Large intestine (tissue), 3 donors: ENCODE measurements around the gene ANKS1A. TPM values are rescaled to one million over a fixed set of nuclear protein-coding genes. Genes with fewer than 3 reads are reported as not detected.
A peak's percentile ranks its signal among the peaks of the same experiment; 100 is the strongest.

ENCODE experiments used
- DNase-seq, 2 donors: peaks; one replicate each; pipeline versions ENCODE4 v3.0.0 to v3.0.0-alpha.2; 2013
- H3K27ac ChIP-seq: one replicate; pipeline ENCODE4 v1.5.1; 2013; ENCODE audit warnings: low read length
- H3K27me3 ChIP-seq: 2 replicates; pipeline ENCODE4 v1.6.1; 2013; ENCODE audit warnings: low read length; ENCODE audit not compliant: control insufficient read depth, insufficient read depth
- H3K36me3 ChIP-seq: 2 replicates; pipeline ENCODE4 v1.6.1; 2013; ENCODE audit warnings: low read length; ENCODE audit not compliant: control insufficient read depth, insufficient read depth
- H3K4me1 ChIP-seq: one replicate; pipeline ENCODE4 v1.6.1; 2013; ENCODE audit warnings: low read length; ENCODE audit not compliant: control insufficient read depth, insufficient read depth
- H3K4me3 ChIP-seq: one replicate; pipeline ENCODE4 v1.5.1; 2013; ENCODE audit warnings: low read length
- H3K9me3 ChIP-seq: one replicate; pipeline ENCODE4 v1.6.1; 2013; ENCODE audit warnings: mild to moderate bottlenecking, low read depth, low read length, moderate library complexity; ENCODE audit not compliant: control insufficient read depth
- WGBS: methylation state at CpG from one replicate; pipeline ENCODE4 v1.1.5; 2013; ENCODE audit warnings: low lambda C conversion rate; ENCODE audit not compliant: insufficient coverage; 5-methylcytosine and 5-hydroxymethylcytosine counted together
- polyA plus RNA-seq: library from polyadenylated mRNA; unstranded; fragments of 120-200 nt; gene quantifications from one replicate; pipeline ENCODE4 v1.2.1, GENCODE V29; 2013

The ANKS1A gene
- polyA plus RNA-seq, 1 donor: 26.5 TPM

- Histone ChIP-seq H3K27ac (peak overlapping the region; percentile 63), H3K4me3 (no peak overlapping the region), H3K4me1 (peaks cover 47% of the 10 kb centered on the region), H3K27me3 (no peaks in the 10 kb centered on the region), H3K9me3 (no peaks in the 10 kb centered on the region), H3K36me3 (peaks cover 33% of the 10 kb centered on the region)
- no peak for DNase-seq
- 100% methylated on average over 1 of the region's 10 CpGs for WGBS
These were observed 161.8 kb downstream of the ANKS1A start for GRCh38 chr6:35050757-35051330.

DNA sequence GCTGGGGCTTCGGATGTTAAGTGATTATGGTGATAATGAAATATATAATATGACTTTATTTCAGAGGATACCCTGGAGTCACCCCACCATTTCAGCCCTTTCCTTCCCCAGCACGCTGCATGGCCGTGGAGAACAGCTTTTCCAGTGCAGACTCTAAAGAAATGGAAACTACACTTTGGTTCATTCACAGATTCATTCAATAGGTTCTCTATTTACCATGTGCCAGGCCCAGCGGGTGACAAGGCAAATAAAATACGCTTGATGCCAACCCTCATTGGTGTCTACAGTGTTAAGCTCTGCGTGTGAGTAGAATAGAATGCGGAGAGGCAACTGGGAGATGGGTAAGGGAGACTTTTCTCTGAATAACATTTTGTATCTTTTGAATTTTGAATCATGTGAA lies 162.3 kb downstream of the ANKS1A start:
- H3K4me1 ChIP-seq: peaks cover 41% of the 10 kb centered on the region
- WGBS: 95% methylated on average over 4 of the region's 7 CpGs
- H3K27me3 ChIP-seq: no peaks in the 10 kb centered on the region
- H3K27ac ChIP-seq: no peak overlapping the region
- DNase-seq: no peak
- H3K36me3 ChIP-seq: peaks cover 35% of the 10 kb centered on the region
- H3K4me3 ChIP-seq: no peak overlapping the region
- H3K9me3 ChIP-seq: no peaks in the 10 kb centered on the region

DNA sequence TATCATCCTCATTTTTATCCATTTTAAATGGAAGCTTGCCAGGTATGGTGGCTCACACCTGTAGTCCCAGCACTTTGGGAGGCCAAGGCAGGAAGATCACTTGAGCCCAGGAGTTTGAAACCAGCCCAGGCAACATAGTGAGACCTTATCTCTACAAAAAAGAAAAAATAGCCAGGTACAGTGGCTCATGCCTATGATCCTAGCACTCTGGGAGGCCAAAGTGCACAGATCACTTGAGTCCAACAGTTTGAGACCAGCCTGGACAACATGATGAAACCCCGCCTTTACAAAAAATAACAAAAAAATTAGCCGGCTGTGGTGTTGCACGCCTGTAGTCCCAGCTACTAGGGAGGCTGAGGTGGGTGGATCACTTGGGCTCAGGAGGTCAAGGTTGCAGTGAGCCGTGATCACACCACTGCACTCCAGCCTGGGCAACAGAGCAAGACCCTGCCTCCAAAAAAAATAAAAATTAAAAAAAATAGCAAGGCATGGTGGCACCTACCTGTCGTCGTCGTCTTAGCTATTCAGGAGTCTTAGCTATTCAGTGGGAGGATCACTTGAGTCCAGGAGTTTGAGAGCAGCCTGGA lies 163.0 kb downstream of the ANKS1A start:
- H3K36me3 ChIP-seq: peaks cover 39% of the 10 kb centered on the region
- DNase-seq: no peak
- peaks cover 35% of the 10 kb centered on the region for H3K4me1 ChIP-seq
- no peaks in the 10 kb centered on the region for H3K27me3 ChIP-seq
- H3K4me3 ChIP-seq: no peak overlapping the region
- no CpG with 5 or more reads among the region's 7 CpGs for WGBS
- H3K27ac ChIP-seq: no peak overlapping the region
- H3K9me3 ChIP-seq: no peaks in the 10 kb centered on the region

DNA sequence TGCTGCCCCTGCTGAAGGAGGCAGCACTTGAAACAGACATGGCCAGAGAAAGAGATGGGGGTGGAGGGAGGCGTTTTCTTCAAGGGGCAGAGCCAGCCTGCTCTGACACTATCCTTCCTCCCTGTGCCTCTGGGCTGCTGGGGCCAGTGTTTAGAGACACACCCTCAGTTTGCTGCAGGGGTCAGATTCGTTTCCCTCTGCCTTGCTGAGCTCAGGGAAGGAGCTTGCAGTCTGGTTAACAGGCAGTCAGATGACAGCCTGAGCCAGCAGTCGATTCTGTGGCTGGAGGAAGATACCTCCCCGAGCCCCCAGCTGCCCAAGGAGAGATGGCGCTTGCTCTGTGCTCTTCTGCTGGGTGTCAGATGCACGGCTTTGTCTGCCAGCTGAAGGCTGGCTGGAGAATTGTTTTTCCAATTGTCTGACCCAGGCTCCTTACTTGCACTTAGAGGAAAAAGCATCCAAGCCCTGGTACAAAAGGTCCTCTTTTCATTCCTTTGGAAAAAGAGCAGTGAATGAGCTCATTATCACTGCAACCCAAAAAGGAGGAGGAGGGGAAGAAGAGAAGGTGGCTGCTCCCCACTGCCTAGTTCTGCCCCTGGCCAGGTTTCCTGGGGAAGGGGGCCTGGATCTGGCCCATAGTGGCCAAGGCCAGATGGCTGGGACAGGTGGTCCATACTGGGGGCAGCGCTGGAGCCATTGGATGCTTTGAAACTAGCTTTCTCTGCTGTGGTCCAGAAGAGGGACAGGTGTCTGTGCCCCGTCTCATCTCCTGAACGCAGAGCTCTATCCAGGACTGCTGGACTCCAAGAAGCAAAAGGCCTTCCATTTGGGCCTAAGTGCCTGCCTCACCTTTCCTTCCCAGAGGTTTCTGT lies 163.9 kb downstream of the ANKS1A start:
- DNase-seq: no peak
- Histone ChIP-seq H3K36me3 (peaks cover 41% of the 10 kb centered on the region), H3K27me3 (no peaks in the 10 kb centered on the region), H3K4me1 (peaks cover 27% of the 10 kb centered on the region), H3K4me3 (no peak overlapping the region), H3K27ac (no peak overlapping the region), H3K9me3 (no peaks in the 10 kb centered on the region)
- WGBS: no CpG with 5 or more reads among the region's 9 CpGs

GRCh38 chr6:35053701-35054100 lies 164.6 kb downstream of the ANKS1A start:
- Histone ChIP-seq H3K9me3 (no peaks in the 10 kb centered on the region), H3K4me1 (peaks cover 19% of the 10 kb centered on the region), H3K36me3 (peaks cover 48% of the 10 kb centered on the region), H3K27ac (no peak overlapping the region), H3K4me3 (no peak overlapping the region), H3K27me3 (no peaks in the 10 kb centered on the region)
- no peak for DNase-seq
- no CpG with 5 or more reads among the region's 3 CpGs for WGBS

- Histone ChIP-seq H3K4me1 (peaks cover 16% of the 10 kb centered on the region), H3K27ac (no peak overlapping the region), H3K27me3 (no peaks in the 10 kb centered on the region), H3K9me3 (no peaks in the 10 kb centered on the region), H3K36me3 (peaks cover 53% of the 10 kb centered on the region), H3K4me3 (no peak overlapping the region)
- no CpG with 5 or more reads among the region's 8 CpGs for WGBS
- DNase-seq: no peak
These were observed 165.2 kb downstream of the ANKS1A start for GRCh38 chr6:35054106-35054742.

- Histone ChIP-seq H3K36me3 (peaks cover 58% of the 10 kb centered on the region), H3K27ac (no peak overlapping the region), H3K4me1 (peaks cover 12% of the 10 kb centered on the region), H3K4me3 (no peak overlapping the region), H3K9me3 (no peaks in the 10 kb centered on the region), H3K27me3 (no peaks in the 10 kb centered on the region)
- WGBS: no CpG with 5 or more reads among the region's 1 CpG
- no peak for DNase-seq
These were observed 165.7 kb downstream of the ANKS1A start for GRCh38 chr6:35054743-35055130.

- Histone ChIP-seq H3K27ac (no peak overlapping the region), H3K27me3 (no peaks in the 10 kb centered on the region), H3K4me1 (peaks cover 4% of the 10 kb centered on the region), H3K4me3 (no peak overlapping the region), H3K36me3 (peaks cover 63% of the 10 kb centered on the region), H3K9me3 (no peaks in the 10 kb centered on the region)
- WGBS: no CpG with 5 or more reads among the region's 4 CpGs
- no peak for DNase-seq
These were observed 166.8 kb downstream of the ANKS1A start for GRCh38 chr6:35055891-35056290.

- H3K9me3 ChIP-seq: no peaks in the 10 kb centered on the region
- no peak for DNase-seq
- WGBS: no CpG with 5 or more reads among the region's 8 CpGs
- peaks cover 4% of the 10 kb centered on the region for H3K4me1 ChIP-seq
- peaks cover 68% of the 10 kb centered on the region for H3K36me3 ChIP-seq
- H3K27ac ChIP-seq: no peak overlapping the region
- no peak overlapping the region for H3K4me3 ChIP-seq
- H3K27me3 ChIP-seq: no peaks in the 10 kb centered on the region
These were observed 167.9 kb downstream of the ANKS1A start for GRCh38 chr6:35056952-35057351.
